GM23338 (cell line): ENCODE data around the gene PRR35. TPM values are rescaled to one million over a fixed set of nuclear protein-coding genes. Genes with fewer than 3 reads are reported as not detected.

Experiments
- ATAC-seq: fragments of 200-7000 bp; cut with Tn5 transposase; 3 replicates; pipeline ENCODE4 v1.9.1; 2020
- DNase-seq: peaks from one replicate; pipeline ENCODE4 v3.0.0-alpha.2; 2015; ENCODE audit warnings: low spot score
- H2AFZ ChIP-seq: fragments of 200-600 bp; sonication (generic); 2 replicates; pipeline ENCODE4 v1.8.0; 2016; ENCODE audit warnings: antibody characterized with exemption, mild to moderate bottlenecking, moderate library complexity
- H3F3A ChIP-seq: fragments of 200-600 bp; sonication (generic); replicated peaks from 2 replicates; pipeline ENCODE4 v1.8.0; 2017; ENCODE audit warnings: antibody characterized with exemption, mixed run types, low read depth
- H3K27ac ChIP-seq: fragments of 200-600 bp; sonication (generic); 2 replicates; pipeline ENCODE4 v1.6.1; 2016; ENCODE audit warnings: low read depth
- H3K27me3 ChIP-seq: fragments of 200-600 bp; sonication (generic); 2 replicates; pipeline ENCODE4 v1.8.0; 2016; ENCODE audit warnings: mild to moderate bottlenecking, mixed run types, moderate library complexity; ENCODE audit not compliant: insufficient read depth
- H3K36me3 ChIP-seq: fragments of 200-600 bp; sonication (generic); 2 replicates; pipeline ENCODE4 v1.8.0; 2016; ENCODE audit warnings: mild to moderate bottlenecking; ENCODE audit not compliant: insufficient read depth
- H3K4me1 ChIP-seq: fragments of 200-600 bp; sonication (generic); 2 replicates; pipeline ENCODE4 v1.8.0; 2016; ENCODE audit warnings: mild to moderate bottlenecking, moderate library complexity; ENCODE audit not compliant: insufficient read depth
- H3K4me2 ChIP-seq: fragments of 200-600 bp; sonication (generic); 2 replicates; pipeline ENCODE4 v1.7.1; 2017; ENCODE audit warnings: mixed run types
- H3K4me3 ChIP-seq: fragments of 200-600 bp; sonication (generic); 2 replicates; pipeline ENCODE4 v1.6.1; 2016; ENCODE audit warnings: mixed run types
- H3K79me2 ChIP-seq: fragments of 200-600 bp; sonication (generic); replicated peaks from 2 replicates; pipeline ENCODE4 v1.8.0; 2017; ENCODE audit warnings: mild to moderate bottlenecking; ENCODE audit not compliant: insufficient read depth
- H3K9me2 ChIP-seq: fragments of 200-600 bp; sonication (generic); 2 replicates; pipeline ENCODE4 v1.8.0; 2017; ENCODE audit not compliant: insufficient read depth
- H4K20me1 ChIP-seq: fragments of 200-600 bp; sonication (generic); replicated peaks from 2 replicates; pipeline ENCODE4 v1.8.0; 2017; ENCODE audit warnings: mild to moderate bottlenecking; ENCODE audit not compliant: insufficient read depth
- H3K27ac Mint-ChIP-seq: 2 replicates; pipeline ENCODE4 v1.8.0; 2020; ENCODE audit warnings: inconsistent platforms, mild to moderate bottlenecking, moderate library complexity, mixed read lengths
- H3K27me3 Mint-ChIP-seq: 3 replicates; pipeline ENCODE4 v1.8.0; 2022; ENCODE audit warnings: low read depth, mild to moderate bottlenecking, moderate library complexity, mixed read lengths, inconsistent platforms; ENCODE audit not compliant: insufficient read depth, poor library complexity
- H3K36me3 Mint-ChIP-seq: 3 replicates; pipeline ENCODE4 v1.8.0; 2021; ENCODE audit warnings: low read depth, mild to moderate bottlenecking, inconsistent platforms, moderate library complexity, mixed read lengths
- H3K4me1 Mint-ChIP-seq: 3 replicates; pipeline ENCODE4 v1.8.0; 2020; ENCODE audit warnings: mild to moderate bottlenecking, inconsistent platforms, mixed read lengths
- H3K4me3 Mint-ChIP-seq: 3 replicates; pipeline ENCODE4 v1.8.0; 2021; ENCODE audit warnings: moderate library complexity, mild to moderate bottlenecking, inconsistent platforms, mixed read lengths
- H3K9me3 Mint-ChIP-seq: 3 replicates; pipeline ENCODE4 v1.8.0; 2020; ENCODE audit warnings: moderate library complexity, mild to moderate bottlenecking, inconsistent platforms, mixed read lengths
- CREB1 ChIP-seq: fragments of 250-450 bp; sonication (Bioruptor Pico); IDR thresholded peaks from 2 replicates; pipeline ENCODE4 v1.5.0; 2020; ENCODE audit warnings: low read depth, mild to moderate bottlenecking, moderate library complexity
- EZH2phosphoT487 ChIP-seq: fragments of 200-600 bp; sonication (generic); IDR thresholded peaks from one replicate; pipeline ENCODE4 v1.8.1; 2018; ENCODE audit warnings: antibody characterized with exemption; ENCODE audit not compliant: unreplicated experiment
- POLR2AphosphoS5 ChIP-seq: IDR thresholded peaks from 2 replicates; pipeline ENCODE4 v1.6.1; 2016; ENCODE audit warnings: antibody characterized with exemption, low read depth
- STAT1 ChIP-seq: IDR thresholded peaks from one replicate; pipeline ENCODE4 v1.6.1; 2016; ENCODE audit warnings: antibody characterized with exemption; ENCODE audit not compliant: unreplicated experiment
- ZNF114 ChIP-seq: fragments of 250-450 bp; sonication (Bioruptor Pico); IDR thresholded peaks from 2 replicates; pipeline ENCODE4 v1.5.0; 2020; ENCODE audit warnings: mild to moderate bottlenecking, moderate library complexity
- polyA plus RNA-seq: library from polyadenylated mRNA; unstranded; fragments of >200 nt; fragmentation: Nextera tagmentation; extraction: Ambion mirVana; gene quantifications from 2 replicates; pipeline ENCODE4 v1.2.1, GENCODE V29; 2016
- total RNA-seq: library from RNA; depleted of rRNA; stranded (reverse); fragments of >200 nt; shearing (Covaris generic); gene quantifications from 2 replicates; pipeline ENCODE4 v1.2.3, GENCODE V29; 2014
- TF ChIP-seq, protein P1 (sequence below): fragments of 250-450 bp; sonication (Bioruptor Pico); IDR thresholded peaks from 2 replicates; pipeline ENCODE4 v1.5.0; 2020; ENCODE audit warnings: mild to moderate bottlenecking, moderate library complexity
- TF ChIP-seq, protein P2 (sequence below): IDR thresholded peaks from 2 replicates; pipeline ENCODE4 v1.6.1; 2016; ENCODE audit warnings: antibody characterized with exemption

PRR35 gene
- total and polyA plus RNA-seq, 2 experiments from 2014 or later, result 0.32 to 1.4 TPM

DNA sequence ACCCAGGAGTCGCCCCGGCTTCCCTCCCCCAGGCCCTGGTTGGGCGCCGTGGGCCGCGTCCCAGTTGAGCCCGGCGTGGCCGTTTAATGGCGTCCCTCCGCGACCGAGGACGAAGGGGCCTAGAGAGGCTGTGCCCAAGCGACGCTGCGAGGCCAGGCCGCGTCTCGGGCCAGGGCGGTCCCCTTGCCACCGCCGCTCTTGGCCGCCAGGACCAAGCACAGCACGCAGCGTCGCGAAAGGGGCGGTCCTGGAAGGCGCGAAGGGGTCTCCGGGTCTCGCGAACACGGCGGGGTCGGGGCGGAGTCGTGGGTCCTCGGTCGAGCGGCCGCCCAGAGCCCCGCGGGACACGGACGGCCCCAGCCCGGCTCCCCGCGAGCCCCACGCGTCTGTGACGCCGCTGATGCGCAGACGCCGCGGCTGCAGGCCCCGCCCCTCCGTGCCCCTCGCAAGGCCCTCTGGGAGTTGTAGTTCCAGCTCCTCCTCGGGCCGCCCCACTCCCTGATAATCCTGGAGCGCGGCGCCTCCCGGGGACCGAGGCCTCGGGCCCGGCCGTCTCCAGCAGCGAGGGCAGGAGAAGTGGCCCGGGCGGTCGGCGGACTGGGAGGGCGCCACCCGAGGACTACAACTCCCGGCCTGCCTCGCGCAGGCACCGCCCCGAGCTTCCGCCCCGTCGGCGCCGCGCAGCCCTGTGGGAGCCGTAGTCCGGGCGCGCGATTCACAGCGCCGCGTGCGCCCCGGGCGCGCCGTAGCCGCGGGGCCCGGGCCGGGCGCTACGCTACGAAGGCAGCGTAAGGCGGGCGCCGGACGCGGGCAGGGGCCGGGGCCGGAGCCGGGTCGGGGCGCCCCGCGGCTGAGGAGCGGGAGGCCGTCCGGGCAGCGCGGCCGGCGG is 32.9 kb upstream of the PRR35 start, which contains the start of gene CAPN15:
Gene CAPN15, plus strand, starts transcription at position 698 of the 889 bp plus-strand sequence. CDS start 19,127 bp downstream, outside the sequence.
- peaks cover 47% of the 10 kb centered on the region for H3K79me2 ChIP-seq

DNA sequence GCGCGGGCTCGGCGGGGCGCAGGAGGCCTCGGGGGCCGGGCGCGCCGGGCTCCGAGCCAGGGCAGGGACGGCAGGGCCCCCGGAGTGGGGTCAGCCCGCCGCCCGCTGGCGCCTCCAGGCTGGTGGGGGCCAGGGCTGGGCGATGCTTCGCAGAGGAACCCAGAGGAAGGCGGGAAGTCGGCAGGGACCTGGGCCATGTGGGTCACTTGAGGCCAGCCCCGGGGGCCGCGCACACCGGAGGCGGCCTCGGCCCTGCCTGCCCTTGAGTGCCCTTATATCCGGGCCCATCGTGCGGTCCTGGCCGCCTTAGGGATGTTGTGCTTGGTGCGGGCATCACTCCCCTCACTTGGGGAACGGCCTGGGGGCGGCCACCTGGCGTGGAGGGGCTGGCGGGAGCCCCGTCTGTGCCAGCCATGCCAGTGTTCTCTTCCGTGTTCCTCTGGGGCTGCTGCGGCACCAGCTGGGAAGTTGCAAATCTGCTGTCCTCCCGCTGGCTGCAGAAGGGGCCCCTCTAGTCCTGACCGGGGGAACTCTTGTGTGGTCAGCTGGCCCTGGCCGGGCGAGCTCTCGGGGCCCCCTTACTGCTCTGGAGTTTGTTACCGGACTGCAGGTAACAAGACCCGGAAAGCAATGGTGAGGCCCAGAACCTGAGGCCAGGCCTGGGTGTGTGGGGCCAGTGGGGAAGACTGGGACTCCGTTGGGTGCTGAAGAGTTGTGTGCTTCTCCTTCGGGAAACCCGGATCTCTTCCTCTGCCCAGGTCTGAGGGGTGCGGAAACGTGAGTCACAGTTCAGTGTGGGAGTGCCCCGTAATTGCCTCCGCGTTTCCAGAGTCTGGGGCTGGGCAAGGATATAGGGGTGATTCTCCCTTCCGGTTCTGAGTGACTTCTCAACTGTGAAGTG is 31.8 kb upstream of the PRR35 start:
- no peaks in the 10 kb centered on the region for H3K36me3 ChIP-seq
- H3K79me2 ChIP-seq, result peaks cover 58% of the 10 kb centered on the region
- H4K20me1 ChIP-seq, result peaks cover 37% of the 10 kb centered on the region
- Mint-ChIP-seq H3K9me3 (no peaks in the 10 kb centered on the region; the same call in 2 of the 3 replicates), H3K27me3 (peaks cover 11% of the 10 kb centered on the region), H3K4me1 (peaks cover 20% of the 10 kb centered on the region), H3K4me3 (peak overlapping the region; percentile 86), H3K27ac (peak overlapping the region; percentile 31; the same call in 1 of the 2 replicates), H3K36me3 (peaks cover 5% of the 10 kb centered on the region; the same call in 2 of the 3 replicates)
- peaks cover 6% of the 10 kb centered on the region; the same call in 1 of the 2 replicates for H3K4me1 ChIP-seq
- H3K27ac ChIP-seq, result no peak overlapping the region
- H3K9me2 ChIP-seq, result no peaks in the 10 kb centered on the region
- H2AFZ ChIP-seq, result no peak overlapping the region
- TF ChIP-seq, protein P1, sequence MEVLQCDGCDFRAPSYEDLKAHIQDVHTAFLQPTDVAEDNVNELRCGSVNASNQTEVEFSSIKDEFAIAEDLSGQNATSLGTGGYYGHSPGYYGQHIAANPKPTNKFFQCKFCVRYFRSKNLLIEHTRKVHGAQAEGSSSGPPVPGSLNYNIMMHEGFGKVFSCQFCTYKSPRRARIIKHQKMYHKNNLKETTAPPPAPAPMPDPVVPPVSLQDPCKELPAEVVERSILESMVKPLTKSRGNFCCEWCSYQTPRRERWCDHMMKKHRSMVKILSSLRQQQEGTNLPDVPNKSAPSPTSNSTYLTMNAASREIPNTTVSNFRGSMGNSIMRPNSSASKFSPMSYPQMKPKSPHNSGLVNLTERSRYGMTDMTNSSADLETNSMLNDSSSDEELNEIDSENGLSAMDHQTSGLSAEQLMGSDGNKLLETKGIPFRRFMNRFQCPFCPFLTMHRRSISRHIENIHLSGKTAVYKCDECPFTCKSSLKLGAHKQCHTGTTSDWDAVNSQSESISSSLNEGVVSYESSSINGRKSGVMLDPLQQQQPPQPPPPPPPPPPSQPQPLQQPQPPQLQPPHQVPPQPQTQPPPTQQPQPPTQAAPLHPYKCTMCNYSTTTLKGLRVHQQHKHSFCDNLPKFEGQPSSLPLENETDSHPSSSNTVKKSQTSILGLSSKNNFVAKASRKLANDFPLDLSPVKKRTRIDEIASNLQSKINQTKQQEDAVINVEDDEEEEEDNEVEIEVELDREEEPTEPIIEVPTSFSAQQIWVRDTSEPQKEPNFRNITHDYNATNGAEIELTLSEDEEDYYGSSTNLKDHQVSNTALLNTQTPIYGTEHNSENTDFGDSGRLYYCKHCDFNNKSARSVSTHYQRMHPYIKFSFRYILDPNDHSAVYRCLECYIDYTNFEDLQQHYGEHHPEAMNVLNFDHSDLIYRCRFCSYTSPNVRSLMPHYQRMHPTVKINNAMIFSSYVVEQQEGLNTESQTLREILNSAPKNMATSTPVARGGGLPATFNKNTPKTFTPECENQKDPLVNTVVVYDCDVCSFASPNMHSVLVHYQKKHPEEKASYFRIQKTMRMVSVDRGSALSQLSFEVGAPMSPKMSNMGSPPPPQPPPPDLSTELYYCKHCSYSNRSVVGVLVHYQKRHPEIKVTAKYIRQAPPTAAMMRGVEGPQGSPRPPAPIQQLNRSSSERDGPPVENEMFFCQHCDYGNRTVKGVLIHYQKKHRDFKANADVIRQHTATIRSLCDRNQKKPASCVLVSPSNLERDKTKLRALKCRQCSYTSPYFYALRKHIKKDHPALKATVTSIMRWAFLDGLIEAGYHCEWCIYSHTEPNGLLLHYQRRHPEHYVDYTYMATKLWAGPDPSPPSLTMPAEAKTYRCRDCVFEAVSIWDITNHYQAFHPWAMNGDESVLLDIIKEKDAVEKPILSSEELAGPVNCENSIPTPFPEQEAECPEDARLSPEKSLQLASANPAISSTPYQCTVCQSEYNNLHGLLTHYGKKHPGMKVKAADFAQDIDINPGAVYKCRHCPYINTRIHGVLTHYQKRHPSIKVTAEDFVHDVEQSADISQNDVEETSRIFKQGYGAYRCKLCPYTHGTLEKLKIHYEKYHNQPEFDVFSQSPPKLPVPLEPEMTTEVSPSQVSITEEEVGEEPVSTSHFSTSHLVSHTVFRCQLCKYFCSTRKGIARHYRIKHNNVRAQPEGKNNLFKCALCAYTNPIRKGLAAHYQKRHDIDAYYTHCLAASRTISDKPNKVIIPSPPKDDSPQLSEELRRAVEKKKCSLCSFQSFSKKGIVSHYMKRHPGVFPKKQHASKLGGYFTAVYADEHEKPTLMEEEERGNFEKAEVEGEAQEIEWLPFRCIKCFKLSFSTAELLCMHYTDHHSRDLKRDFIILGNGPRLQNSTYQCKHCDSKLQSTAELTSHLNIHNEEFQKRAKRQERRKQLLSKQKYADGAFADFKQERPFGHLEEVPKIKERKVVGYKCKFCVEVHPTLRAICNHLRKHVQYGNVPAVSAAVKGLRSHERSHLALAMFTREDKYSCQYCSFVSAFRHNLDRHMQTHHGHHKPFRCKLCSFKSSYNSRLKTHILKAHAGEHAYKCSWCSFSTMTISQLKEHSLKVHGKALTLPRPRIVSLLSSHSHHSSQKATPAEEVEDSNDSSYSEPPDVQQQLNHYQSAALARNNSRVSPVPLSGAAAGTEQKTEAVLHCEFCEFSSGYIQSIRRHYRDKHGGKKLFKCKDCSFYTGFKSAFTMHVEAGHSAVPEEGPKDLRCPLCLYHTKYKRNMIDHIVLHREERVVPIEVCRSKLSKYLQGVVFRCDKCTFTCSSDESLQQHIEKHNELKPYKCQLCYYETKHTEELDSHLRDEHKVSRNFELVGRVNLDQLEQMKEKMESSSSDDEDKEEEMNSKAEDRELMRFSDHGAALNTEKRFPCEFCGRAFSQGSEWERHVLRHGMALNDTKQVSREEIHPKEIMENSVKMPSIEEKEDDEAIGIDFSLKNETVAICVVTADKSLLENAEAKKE, result no peak
- TF ChIP-seq STAT1, result no peak
- H3K4me3 ChIP-seq, result peak overlapping the region; percentile 79
- DNase-seq, result peak; percentile 63
- ATAC-seq, result peak; percentile 5
- 0 out of 2 replicates have a peak, but pooled peaks cover 8% of the 10 kb centered on the region for H3F3A ChIP-seq
- no peaks in the 10 kb centered on the region for H3K27me3 ChIP-seq
- peak overlapping the region; percentile 92 for H3K4me2 ChIP-seq

More for the DNA sequence above, 32.9 kb upstream of the PRR35 start, which contains the start of gene CAPN15:
- Histone ChIP-seq H3K4me1 (peaks cover 6% of the 10 kb centered on the region; the same call in 1 of the 2 replicates), H3K4me2 (peak within 1 kb of the TSS; percentile 97), H4K20me1 (peaks cover 26% of the 10 kb centered on the region), H3K27ac (peak within 1 kb of the TSS; percentile 55; the same call in 1 of the 2 replicates), H3K4me3 (peak within 1 kb of the TSS; percentile 90), H3K9me2 (no peaks in the 10 kb centered on the region), H3F3A (0 out of 2 replicates have a peak, but pooled peaks cover 8% of the 10 kb centered on the region), H3K36me3 (no peaks in the 10 kb centered on the region), H2AFZ (no peak within 1 kb of the TSS; the same call in 1 of the 2 replicates), H3K27me3 (no peaks in the 10 kb centered on the region)
- Mint-ChIP-seq H3K36me3 (peaks cover 5% of the 10 kb centered on the region; the same call in 2 of the 3 replicates), H3K9me3 (no peaks in the 10 kb centered on the region; the same call in 2 of the 3 replicates), H3K4me1 (peaks cover 20% of the 10 kb centered on the region), H3K27me3 (peaks cover 13% of the 10 kb centered on the region), H3K27ac (peak within 1 kb of the TSS; percentile 47; the same call in 1 of the 2 replicates), H3K4me3 (peak within 1 kb of the TSS; percentile 86)
- DNase-seq, result peak; percentile 90
- peak; percentile 79 for TF ChIP-seq CREB1 (CRISPR knock-in tag)
- TF ChIP-seq, protein P2, sequence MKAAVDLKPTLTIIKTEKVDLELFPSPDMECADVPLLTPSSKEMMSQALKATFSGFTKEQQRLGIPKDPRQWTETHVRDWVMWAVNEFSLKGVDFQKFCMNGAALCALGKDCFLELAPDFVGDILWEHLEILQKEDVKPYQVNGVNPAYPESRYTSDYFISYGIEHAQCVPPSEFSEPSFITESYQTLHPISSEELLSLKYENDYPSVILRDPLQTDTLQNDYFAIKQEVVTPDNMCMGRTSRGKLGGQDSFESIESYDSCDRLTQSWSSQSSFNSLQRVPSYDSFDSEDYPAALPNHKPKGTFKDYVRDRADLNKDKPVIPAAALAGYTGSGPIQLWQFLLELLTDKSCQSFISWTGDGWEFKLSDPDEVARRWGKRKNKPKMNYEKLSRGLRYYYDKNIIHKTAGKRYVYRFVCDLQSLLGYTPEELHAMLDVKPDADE, result peak; percentile 93
- TF ChIP-seq EZH2phosphoT487, result no peak
- peak; percentile 58; the same call in 1 of the 2 replicates for TF ChIP-seq ZNF114 (CRISPR knock-in tag)
- TF ChIP-seq POLR2AphosphoS5, result peak; percentile 68
- peak; percentile 75 for ATAC-seq
